ENCODE measurements around the gene CFH. TPM values are rescaled to one million over a fixed set of nuclear protein-coding genes. Genes with fewer than 3 reads are reported as not detected.

The CFH gene
- total and polyA plus RNA-seq, 9 of the 15 experiments (the other 6 are each of a cell fraction or from before 2014, with no cell fraction given), result 31.6 to 107 (median 48.3) TPM

GRCh38 chr1:196661345-196661744, 9.5 kb downstream of the CFH start:
- ATAC-seq (0 out of 3 replicates have a peak, but pooled peaks have one; percentile 41), FAIRE-seq (no peak), DNase-seq (ENCODE audit: extremely low read depth in 1 of 4, low spot score in 3 of 4) (no peak)
- no TSS peak for BruUV-seq (replicated peaks)
- in situ Hi-C loops (cut with MboI), result loop anchor here (10.0 to 25.0 kb wide), 3 partner anchors 347 to 774 kb away; no protein-coding TSS in a partner anchor
- Histone ChIP-seq H3K36me3 (ENCODE audit: control insufficient read depth, insufficient read depth, low read length) (no peaks in the 10 kb centered on the region; the same call in 1 of the 3 replicates), H3K9ac (ENCODE audit: insufficient read depth in 1 of 2, low read depth in 2 of 2, low read length in 2 of 2) (no peak overlapping the region), H3K9me1 (ENCODE audit: control insufficient read depth, insufficient read depth, low read length) (no peaks in the 10 kb centered on the region), H3K4me3 (no peak overlapping the region), H3K4me1 (replicated peaks in 1 of 2; ENCODE audit: control insufficient read depth in 2 of 2, insufficient read depth in 2 of 2, low read length in 2 of 2) (no peaks in the 10 kb centered on the region), H4K20me1 (replicated peaks; ENCODE audit: control insufficient read depth, insufficient read depth, low read length) (no peaks in the 10 kb centered on the region), H3K27ac (ENCODE audit: extremely low read depth, low read depth, low read length) (no peak overlapping the region), H2AFZ (ENCODE audit: low read depth, low read length) (no peak overlapping the region), H3K9me3 (replicated peaks; ENCODE audit: control insufficient read depth, insufficient read depth, low read depth, low read length) (peaks cover 3% of the 10 kb centered on the region), H3K4me2 (ENCODE audit: insufficient read depth, low read length) (no peak overlapping the region), H3K27me3 (ENCODE audit: control insufficient read depth in 2 of 2, insufficient read depth in 2 of 2, low read length in 2 of 2) (no peaks in the 10 kb centered on the region), H3K79me2 (ENCODE audit: control insufficient read depth, insufficient read depth, low read length) (peaks cover 70% of the 10 kb centered on the region)
- WGBS (ENCODE audit: insufficient coverage, low coverage, missing lambda C conversion rate), result 5% methylated on average over 1 of the region's 1 CpG
- TF ChIP-seq LCOR (CRISPR knock-in tag; IDR thresholded peaks at IDR 0.05) (no peak), CC2D1A (IDR thresholded peaks at IDR 0.05) (no peak), HSF4 (CRISPR knock-in tag; IDR thresholded peaks at IDR 0.05; ENCODE audit: borderline replicate concordance) (no peak), CREB1 (IDR thresholded peaks at IDR 0.05) (no peak), CREB1 (CRISPR knock-in tag; IDR thresholded peaks at IDR 0.05) (no peak), CEBPG (CRISPR knock-in tag; IDR thresholded peaks at IDR 0.05) (no peak), CEBPG (tag; conservative IDR thresholded peaks at IDR 0.05 in 1 of 2, IDR thresholded peaks at IDR 0.05 in 1 of 2) (no peak), ETV5 (CRISPR knock-in tag; IDR thresholded peaks at IDR 0.05; ENCODE audit: low read depth) (no peak), IRF2 (CRISPR knock-in tag; IDR thresholded peaks at IDR 0.05) (no peak)
- ChIA-PET POLR2A (no interaction called here), CTCF (ENCODE audit: low intra/inter-chr PET ratio) (interaction anchor here (0.8 to 2.4 kb wide), 3 partner anchors 306 to 513 kb away, joined by 4 to 7 read pairs (median 5); no protein-coding TSS in a partner anchor)
- intact Hi-C loops (cut with micrococcal nuclease), result loop anchor here (1.0 to 5.0 kb wide), 5 partner anchors 184 to 765 kb away; no protein-coding TSS in a partner anchor

All from K562 (cell line).